IMR-90 (cell line): Measurements from ENCODE around the gene MRPS9. TPM values are rescaled to one million over a fixed set of nuclear protein-coding genes. Genes with fewer than 3 reads are reported as not detected.

Experiments used
- ATAC-seq: fragments of 200-7000 bp; cut with Tn5 transposase; 2 replicates; pipeline ENCODE4 v1.9.1; 2020; ENCODE audit warnings: low read depth, mild to moderate bottlenecking, moderate library complexity
- Bru-seq: library from RNA; stranded (reverse); fragments of 400-500 nt; gene quantifications from one replicate; lab custom pipeline; 2021; lab: Mats Ljungman, UMichigan
- BruChase-seq, 2 experiments: library from RNA; stranded (reverse); fragments of 400-500 nt; gene quantifications; one replicate each; lab custom pipeline; 2021; lab: Mats Ljungman, UMichigan
- BruUV-seq: library from RNA; stranded (reverse); fragments of 400-500 nt; replicated peaks from 2 replicates; lab custom pipeline; 2021; lab: Mats Ljungman, UMichigan
- CTCF ChIA-PET: fragments of 300-600 bp; formaldehyde crosslinking; extraction: SDS; loops from one replicate; lab custom pipeline; 2021; ENCODE audit warnings: antibody characterized with exemption; lab: Yijun Ruan, JAX
- POLR2A ChIA-PET: fragments of 300-600 bp; sonication (Branson Sonifier 250); formaldehyde crosslinking; loops from one replicate; lab custom pipeline; 2022; ENCODE audit warnings: antibody characterized with exemption; ENCODE audit not compliant: unreplicated experiment; lab: Charles Lee
- DNase-seq: peaks from one replicate; pipeline ENCODE4 v3.0.0; 2013
- H2AFZ ChIP-seq: replicated peaks from 2 replicates; pipeline ENCODE3; 2013; ENCODE audit warnings: low read length, mild to moderate bottlenecking; ENCODE audit not compliant: poor library complexity
- H2AK5ac ChIP-seq: 2 replicates; pipeline ENCODE4 v1.6.1; 2013; ENCODE audit warnings: low read depth, low read length, inconsistent platforms
- H2AK9ac ChIP-seq: replicated peaks from 2 replicates; pipeline ENCODE3; 2013; ENCODE audit warnings: mild to moderate bottlenecking, low read depth, low read length, moderate library complexity; ENCODE audit not compliant: poor library complexity
- H2BK120ac ChIP-seq: 2 replicates; pipeline ENCODE4 v1.6.1; 2013; ENCODE audit warnings: low read depth, low read length, inconsistent platforms
- H2BK15ac ChIP-seq: 3 replicates; pipeline ENCODE4 v1.6.1; 2013; ENCODE audit warnings: low read depth, low read length, inconsistent platforms
- H2BK20ac ChIP-seq: 2 replicates; pipeline ENCODE4 v1.6.1; 2013; ENCODE audit warnings: low read depth, mild to moderate bottlenecking, inconsistent platforms, low read length, moderate library complexity
- H2BK5ac ChIP-seq: 2 replicates; pipeline ENCODE4 v1.6.1; 2013; ENCODE audit warnings: mild to moderate bottlenecking, low read depth, low read length, inconsistent platforms; ENCODE audit not compliant: poor library complexity, severe bottlenecking
- H3K14ac ChIP-seq: replicated peaks from 2 replicates; pipeline ENCODE4 v1.6.1; 2013; ENCODE audit warnings: low read depth, low read length, inconsistent platforms
- H3K18ac ChIP-seq: 2 replicates; pipeline ENCODE4 v1.6.1; 2013; ENCODE audit warnings: low read depth, low read length, control low read depth
- H3K23ac ChIP-seq: 2 replicates; pipeline ENCODE4 v1.6.1; 2013; ENCODE audit warnings: low read depth, low read length, inconsistent platforms
- H3K27ac ChIP-seq: 2 replicates; pipeline ENCODE4 v1.5.1; 2013; ENCODE audit warnings: mild to moderate bottlenecking, control low read depth, low read length; ENCODE audit not compliant: insufficient read depth
- H3K27me3 ChIP-seq: 2 replicates; pipeline ENCODE4 v1.6.1; 2013; ENCODE audit warnings: low read length; ENCODE audit not compliant: control insufficient read depth, insufficient read depth
- H3K36me3 ChIP-seq: 2 replicates; pipeline ENCODE4 v1.6.1; 2013; ENCODE audit warnings: low read length, mixed read lengths; ENCODE audit not compliant: control insufficient read depth, insufficient read depth
- H3K4ac ChIP-seq: 2 replicates; pipeline ENCODE4 v1.6.1; 2013; ENCODE audit warnings: low read depth, low read length, inconsistent platforms
- H3K4me1 ChIP-seq: 2 replicates; pipeline ENCODE4 v1.6.1; 2013; ENCODE audit warnings: low read length, mixed read lengths; ENCODE audit not compliant: control insufficient read depth, insufficient read depth
- H3K4me2 ChIP-seq: 2 replicates; pipeline ENCODE4 v1.6.1; 2013; ENCODE audit warnings: low read depth, mild to moderate bottlenecking, control low read depth, low read length, moderate library complexity
- H3K4me3 ChIP-seq: 2 replicates; pipeline ENCODE4 v1.5.1; 2013; ENCODE audit warnings: low read depth, mild to moderate bottlenecking, control low read depth, low read length, moderate library complexity; ENCODE audit not compliant: insufficient read depth
- H3K56ac ChIP-seq: 2 replicates; pipeline ENCODE4 v1.6.1; 2013; ENCODE audit warnings: low read length, inconsistent platforms; ENCODE audit not compliant: insufficient read depth; ENCODE audit errors: extremely low read depth
- H3K79me1 ChIP-seq, 2 experiments: 2 replicates each; pipeline ENCODE4 v1.6.1; 2013; ENCODE audit warnings: low read length in 2 of 2, inconsistent platforms in 1 of 2, low read depth in 1 of 2
- H3K9ac ChIP-seq: 2 replicates; pipeline ENCODE4 v1.6.1; 2013; ENCODE audit warnings: low read depth, low read length, control low read depth
- H3K9me1 ChIP-seq: 2 replicates; pipeline ENCODE4 v1.6.1; 2013; ENCODE audit warnings: low read length, inconsistent platforms; ENCODE audit not compliant: insufficient read depth
- H3K9me3 ChIP-seq: 2 replicates; pipeline ENCODE4 v1.6.1; 2013; ENCODE audit warnings: low read length; ENCODE audit not compliant: control insufficient read depth, insufficient read depth
- H4K20me1 ChIP-seq: 2 replicates; pipeline ENCODE4 v1.6.1; 2013; ENCODE audit warnings: low read length, inconsistent platforms; ENCODE audit not compliant: insufficient read depth
- H4K5ac ChIP-seq: 2 replicates; pipeline ENCODE4 v1.6.1; 2013; ENCODE audit warnings: mild to moderate bottlenecking, low read depth, low read length, control low read depth
- H4K8ac ChIP-seq, 2 experiments: 2 replicates each; pipeline ENCODE4 v1.6.1; 2013; ENCODE audit warnings: low read depth in 2 of 2, low read length in 2 of 2, control low read depth in 1 of 2, inconsistent platforms in 1 of 2
- H4K91ac ChIP-seq: 2 replicates; pipeline ENCODE4 v1.6.1; 2013; ENCODE audit warnings: low read depth, low read length, inconsistent platforms; ENCODE audit not compliant: insufficient read depth
- BHLHE40 ChIP-seq: fragments of 150-350 bp; IDR thresholded peaks from 2 replicates; pipeline ENCODE4 v1.6.1; 2016; ENCODE audit warnings: mild to moderate bottlenecking, low read depth, low read length
- CHD1 ChIP-seq: IDR thresholded peaks from 2 replicates; pipeline ENCODE4 v1.6.1; 2012; ENCODE audit warnings: low read depth, low read length, improper control_type of control experiment
- MAFK ChIP-seq: IDR thresholded peaks from 2 replicates; pipeline ENCODE4 v1.6.1; 2012; ENCODE audit warnings: low read depth, low read length, improper control_type of control experiment
- MAZ ChIP-seq: IDR thresholded peaks from 2 replicates; pipeline ENCODE4 v1.6.1; 2012; ENCODE audit warnings: low read depth, mild to moderate bottlenecking, low read length, improper control_type of control experiment, moderate library complexity, borderline replicate concordance
- MXI1 ChIP-seq: IDR thresholded peaks from 2 replicates; pipeline ENCODE4 v1.6.1; 2012; ENCODE audit warnings: low read depth, mild to moderate bottlenecking, low read length, moderate library complexity, borderline replicate concordance
- POLR2A ChIP-seq: IDR thresholded peaks from 2 replicates; pipeline ENCODE4 v1.6.1; 2012; ENCODE audit warnings: mild to moderate bottlenecking, low read depth, low read length
- RCOR1 ChIP-seq: IDR thresholded peaks from 2 replicates; pipeline ENCODE4 v1.6.1; 2012; ENCODE audit warnings: mild to moderate bottlenecking, low read length, improper control_type of control experiment; ENCODE audit not compliant: insufficient replicate concordance
- RFX5 ChIP-seq: IDR thresholded peaks from 2 replicates; pipeline ENCODE4 v1.8.0; 2012; ENCODE audit warnings: low read depth, mild to moderate bottlenecking, low read length, moderate library complexity
- SMC3 ChIP-seq: fragments of 150-350 bp; IDR thresholded peaks from 2 replicates; pipeline ENCODE4 v1.6.1; 2016; ENCODE audit warnings: low read depth, mild to moderate bottlenecking, antibody characterized with exemption, low read length, moderate library complexity
- WGBS, 2 experiments: methylation state at CpG; one replicate each; pipeline versions ENCODE4 v1.1.5 to v1.1.7; 2013; ENCODE audit warnings: missing lambda C conversion rate in 2 of 2; ENCODE audit not compliant: insufficient read length in 1 of 2; ENCODE audit errors: extremely low coverage in 2 of 2; 5-methylcytosine and 5-hydroxymethylcytosine counted together
- dilution Hi-C: fragments of 300-500 bp; cut with HindIII; formaldehyde crosslinking; loops from one replicate; pipeline ENCODE4 v1.14.3; 2018; ENCODE audit warnings: low sequenced_read_pairs; ENCODE audit not compliant: unreplicated experiment
- in situ Hi-C: fragments of 300-500 bp; cut with MboI; formaldehyde crosslinking; loops from 3 replicates; pipeline ENCODE4 v1.14.3; 2019; ENCODE audit warnings: low sequenced_read_pairs, inconsistent platforms, mixed read lengths
- intact Hi-C: fragments of 100-400 bp; cut with micrococcal nuclease; formaldehyde crosslinking; loops from 2 replicates; pipeline ENCODE4 v1.10.0; 2022
- long read RNA-seq: library from polyadenylated mRNA; unstranded; transcript quantifications from one replicate; pipeline ENCODE4 v2.0.0, GENCODE V29; 2021; ENCODE audit not compliant: unreplicated experiment
- polyA plus RNA-seq, 3 experiments: library from polyadenylated mRNA; depleted of rRNA; stranded (reverse); fragments of >200 nt; gene quantifications; 2 replicates each; pipeline ENCODE4 v1.2.3, GENCODE V29; 2012; ENCODE audit warnings: low replicate concordance in 1 of 3
- total RNA-seq: library from RNA; depleted of rRNA; stranded (reverse); fragments of >200 nt; gene quantifications from 2 replicates; pipeline ENCODE4 v1.2.3, GENCODE V29; 2012; rRNA removed
- TF ChIP-seq, protein P1 (sequence below): conservative IDR thresholded peaks from 2 replicates; pipeline ENCODE4 v1.5.1; 2012; ENCODE audit warnings: mild to moderate bottlenecking, low read depth, low read length, improper control_type of control experiment

Gene MRPS9
- 20.6 and 36.7 TPM in 2 replicates for total RNA-seq
- polyA plus RNA-seq (2012; rRNA removed), result 27.7 and 32.1 TPM in 2 replicates
- 10.9 and 34.2 TPM in 2 replicates for polyA plus RNA-seq (2012; cell fraction: cytosol; rRNA removed)
- polyA plus RNA-seq (2012; cell fraction: nucleus; rRNA removed; ENCODE audit: low replicate concordance), result 10.9 and 48.1 TPM in 2 replicates
- percentile 65 among the genes with signal in this experiment for Bru-seq, nascent RNA
- percentile 49 among the genes with signal in this experiment for BruChase-seq, experiment 1, labeled RNA remaining after a 6-hour chase
- BruChase-seq, experiment 2, labeled RNA remaining after a 2-hour chase, result percentile 53 among the genes with signal in this experiment
- long read RNA-seq, transcript MRPS9-201 (11 exons, 1,500 nt), result major isoform, 31 of 35 reads
- long read RNA-seq, partial matches to known transcripts, result 0 of 35 reads
- long read RNA-seq, other reads (novel, unspliced or antisense), result 4 of 35 reads

DNA sequence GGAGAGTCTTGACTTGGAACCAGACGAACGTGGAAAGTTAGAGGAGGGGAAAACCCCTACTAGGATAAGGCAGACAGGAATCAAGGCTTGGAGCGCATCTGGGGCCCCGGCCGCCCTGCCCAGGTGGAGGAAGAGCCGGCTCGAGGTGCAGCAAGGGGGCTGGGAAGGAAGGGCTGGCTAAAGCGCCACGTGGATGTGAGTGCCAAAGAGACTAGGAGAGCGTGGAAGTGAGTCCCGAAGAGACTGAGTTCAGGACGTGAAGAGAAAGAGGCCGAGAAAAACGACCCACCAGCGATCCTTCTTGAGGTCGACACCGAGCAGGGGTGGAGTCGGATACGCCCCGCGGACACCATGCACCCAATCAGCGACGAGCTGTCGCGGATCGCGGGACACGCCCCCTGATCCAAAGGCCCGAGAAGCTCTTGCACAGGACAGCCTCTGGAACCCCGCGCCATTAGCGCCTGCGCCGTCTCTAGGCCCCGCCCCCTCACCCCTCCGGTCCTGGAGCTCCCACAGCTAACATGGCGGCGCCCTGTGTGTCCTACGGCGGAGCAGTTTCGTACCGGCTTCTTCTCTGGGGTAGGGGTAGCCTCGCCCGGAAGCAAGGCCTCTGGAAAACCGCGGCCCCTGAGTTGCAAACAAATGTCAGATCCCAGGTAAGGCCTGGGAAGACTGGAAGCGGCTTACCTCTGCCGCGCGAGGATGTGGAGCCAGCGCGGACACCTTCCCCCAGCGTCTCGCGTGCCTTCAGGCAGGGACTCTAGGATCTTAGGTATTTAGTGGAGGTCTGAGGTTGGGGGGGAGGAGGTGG lies at the start of gene MRPS9:
MRPS9 (plus strand) TSS at position 498 of the 811 bp plus-strand sequence; CDS start at position 522, 24 bp downstream.
- BruUV-seq, result no TSS peak
- no peaks in the 10 kb centered on the region for H3K36me3 ChIP-seq
- H2AK9ac ChIP-seq, result peak within 1 kb of the TSS; percentile 84
- H4K20me1 ChIP-seq, result no peaks in the 10 kb centered on the region
- H2AK5ac ChIP-seq, result peak within 1 kb of the TSS; percentile 5; the same call in 1 of the 2 replicates
- H4K91ac ChIP-seq, result peak within 1 kb of the TSS; percentile 78; the same call in 1 of the 2 replicates
- peak within 1 kb of the TSS; percentile 87 for H4K5ac ChIP-seq
- no peaks in the 10 kb centered on the region for H3K9me1 ChIP-seq
- no peak within 1 kb of the TSS for H2BK20ac ChIP-seq
- peak within 1 kb of the TSS; percentile 82; the same call in 1 of the 2 replicates for H3K18ac ChIP-seq
- peak; percentile 95 for DNase-seq
- POLR2A ChIA-PET, result no interaction called here
- H3K23ac ChIP-seq, result peak within 1 kb of the TSS; percentile 92
- H3K14ac ChIP-seq, result peak within 1 kb of the TSS; percentile 92
- H3K79me1 ChIP-seq, result peaks cover 16 to 17% of the 10 kb centered on the region in 2 experiments
- in situ Hi-C loops (no loop called here), intact Hi-C loops (loop anchor here (5.0 kb wide), 1 partner anchor 65 kb away; no protein-coding TSS in a partner anchor), dilution Hi-C loops (no loop called here)
- H3K4me2 ChIP-seq, result peak within 1 kb of the TSS; percentile 99
- peak within 1 kb of the TSS; percentile 37; the same call in 1 of the 3 replicates for H2BK15ac ChIP-seq
- H3K9me3 ChIP-seq, result no peaks in the 10 kb centered on the region
- H3K56ac ChIP-seq, result peak within 1 kb of the TSS; percentile 81
- WGBS, 2 experiments, result 1% methylated on average over 32 of the region's 55 CpGs; no CpG with 5 or more reads in 1 of the 2 experiments
- peak within 1 kb of the TSS; percentile 75 for H3K4ac ChIP-seq
- no peak; the same call in 1 of the 2 replicates for TF ChIP-seq MAZ
- TF ChIP-seq BHLHE40, result no peak
- no peak for TF ChIP-seq SMC3
- no peak for TF ChIP-seq RCOR1
- no peak for TF ChIP-seq MAFK
- 0 out of 2 replicates have a peak, but pooled peaks have one; percentile 59 for TF ChIP-seq CHD1
- peak; percentile 89 for TF ChIP-seq POLR2A
- TF ChIP-seq, protein P1, sequence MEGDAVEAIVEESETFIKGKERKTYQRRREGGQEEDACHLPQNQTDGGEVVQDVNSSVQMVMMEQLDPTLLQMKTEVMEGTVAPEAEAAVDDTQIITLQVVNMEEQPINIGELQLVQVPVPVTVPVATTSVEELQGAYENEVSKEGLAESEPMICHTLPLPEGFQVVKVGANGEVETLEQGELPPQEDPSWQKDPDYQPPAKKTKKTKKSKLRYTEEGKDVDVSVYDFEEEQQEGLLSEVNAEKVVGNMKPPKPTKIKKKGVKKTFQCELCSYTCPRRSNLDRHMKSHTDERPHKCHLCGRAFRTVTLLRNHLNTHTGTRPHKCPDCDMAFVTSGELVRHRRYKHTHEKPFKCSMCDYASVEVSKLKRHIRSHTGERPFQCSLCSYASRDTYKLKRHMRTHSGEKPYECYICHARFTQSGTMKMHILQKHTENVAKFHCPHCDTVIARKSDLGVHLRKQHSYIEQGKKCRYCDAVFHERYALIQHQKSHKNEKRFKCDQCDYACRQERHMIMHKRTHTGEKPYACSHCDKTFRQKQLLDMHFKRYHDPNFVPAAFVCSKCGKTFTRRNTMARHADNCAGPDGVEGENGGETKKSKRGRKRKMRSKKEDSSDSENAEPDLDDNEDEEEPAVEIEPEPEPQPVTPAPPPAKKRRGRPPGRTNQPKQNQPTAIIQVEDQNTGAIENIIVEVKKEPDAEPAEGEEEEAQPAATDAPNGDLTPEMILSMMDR, result no peak
- peak; percentile 73; the same call in 1 of the 2 replicates for TF ChIP-seq MXI1
- TF ChIP-seq RFX5, result no peak
- ATAC-seq, result peak; percentile 99
- H3K4me1 ChIP-seq, result no peaks in the 10 kb centered on the region
- H3K9ac ChIP-seq, result peak within 1 kb of the TSS; percentile 83
- peak within 1 kb of the TSS; percentile 87 for H3K4me3 ChIP-seq
- H2BK5ac ChIP-seq, result peak within 1 kb of the TSS; percentile 64
- peak within 1 kb of the TSS; percentile 96 for H2AFZ ChIP-seq
- CTCF ChIA-PET, result interaction anchor here (0.8 to 1.1 kb wide), 3 partner anchors 11 to 68 kb away, joined by 3 to 6 read pairs (median 3); no protein-coding TSS in a partner anchor
- no peaks in the 10 kb centered on the region for H3K27me3 ChIP-seq
- peak within 1 kb of the TSS; percentile 78 for H3K27ac ChIP-seq
- peak within 1 kb of the TSS; percentile 63 to 91 for H4K8ac ChIP-seq
- H2BK120ac ChIP-seq, result peak within 1 kb of the TSS; percentile 66
